ENCODE measurements around the gene CKLF.

CKLF gene

GRCh38 chr16:66587881-66588600 lies 35.7 kb downstream of the CKLF start:
- TF ChIP-seq SIN3A (IDR thresholded peaks at IDR 0.05; ENCODE audit: borderline replicate concordance, insufficient read depth, low read length) = no peak
- no peak for TF ChIP-seq POLR2AphosphoS5 (IDR thresholded peaks at IDR 0.05; ENCODE audit: low read depth, low read length)
- no peak for TF ChIP-seq TAF1 (IDR thresholded peaks at IDR 0.05; ENCODE audit: borderline replicate concordance, insufficient read depth, low read length)
- TF ChIP-seq FOXP2 (optimal IDR thresholded peaks at IDR 0.05; ENCODE audit: borderline replicate concordance, extremely low read depth, extremely low read length, insufficient read depth) = no peak
- TF ChIP-seq, protein P1, sequence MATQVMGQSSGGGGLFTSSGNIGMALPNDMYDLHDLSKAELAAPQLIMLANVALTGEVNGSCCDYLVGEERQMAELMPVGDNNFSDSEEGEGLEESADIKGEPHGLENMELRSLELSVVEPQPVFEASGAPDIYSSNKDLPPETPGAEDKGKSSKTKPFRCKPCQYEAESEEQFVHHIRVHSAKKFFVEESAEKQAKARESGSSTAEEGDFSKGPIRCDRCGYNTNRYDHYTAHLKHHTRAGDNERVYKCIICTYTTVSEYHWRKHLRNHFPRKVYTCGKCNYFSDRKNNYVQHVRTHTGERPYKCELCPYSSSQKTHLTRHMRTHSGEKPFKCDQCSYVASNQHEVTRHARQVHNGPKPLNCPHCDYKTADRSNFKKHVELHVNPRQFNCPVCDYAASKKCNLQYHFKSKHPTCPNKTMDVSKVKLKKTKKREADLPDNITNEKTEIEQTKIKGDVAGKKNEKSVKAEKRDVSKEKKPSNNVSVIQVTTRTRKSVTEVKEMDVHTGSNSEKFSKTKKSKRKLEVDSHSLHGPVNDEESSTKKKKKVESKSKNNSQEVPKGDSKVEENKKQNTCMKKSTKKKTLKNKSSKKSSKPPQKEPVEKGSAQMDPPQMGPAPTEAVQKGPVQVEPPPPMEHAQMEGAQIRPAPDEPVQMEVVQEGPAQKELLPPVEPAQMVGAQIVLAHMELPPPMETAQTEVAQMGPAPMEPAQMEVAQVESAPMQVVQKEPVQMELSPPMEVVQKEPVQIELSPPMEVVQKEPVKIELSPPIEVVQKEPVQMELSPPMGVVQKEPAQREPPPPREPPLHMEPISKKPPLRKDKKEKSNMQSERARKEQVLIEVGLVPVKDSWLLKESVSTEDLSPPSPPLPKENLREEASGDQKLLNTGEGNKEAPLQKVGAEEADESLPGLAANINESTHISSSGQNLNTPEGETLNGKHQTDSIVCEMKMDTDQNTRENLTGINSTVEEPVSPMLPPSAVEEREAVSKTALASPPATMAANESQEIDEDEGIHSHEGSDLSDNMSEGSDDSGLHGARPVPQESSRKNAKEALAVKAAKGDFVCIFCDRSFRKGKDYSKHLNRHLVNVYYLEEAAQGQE (IDR thresholded peaks at IDR 0.05; ENCODE audit: insufficient read depth in 1 of 2, low read depth in 2 of 2, low read length in 2 of 2) = no peak

- no peak for TF ChIP-seq TAF1 (IDR thresholded peaks at IDR 0.05; ENCODE audit: borderline replicate concordance, insufficient read depth, low read length)
- TF ChIP-seq FOXP2 (optimal IDR thresholded peaks at IDR 0.05; ENCODE audit: borderline replicate concordance, extremely low read depth, extremely low read length, insufficient read depth) = no peak
- no peak for TF ChIP-seq SIN3A (IDR thresholded peaks at IDR 0.05; ENCODE audit: borderline replicate concordance, insufficient read depth, low read length)
- TF ChIP-seq POLR2AphosphoS5 (IDR thresholded peaks at IDR 0.05; ENCODE audit: low read depth, low read length) = no peak
- TF ChIP-seq, protein P1 (IDR thresholded peaks at IDR 0.05; ENCODE audit: insufficient read depth in 1 of 2, low read depth in 2 of 2, low read length in 2 of 2) = no peak
These were observed 36.8 kb downstream of the CKLF start for GRCh38 chr16:66588981-66589713.

GRCh38 chr16:66590322-66590721 lies 37.9 kb downstream of the CKLF start:
- TF ChIP-seq TAF1 (IDR thresholded peaks at IDR 0.05; ENCODE audit: borderline replicate concordance, insufficient read depth, low read length) = no peak
- TF ChIP-seq FOXP2 (optimal IDR thresholded peaks at IDR 0.05; ENCODE audit: borderline replicate concordance, extremely low read depth, extremely low read length, insufficient read depth) = no peak
- TF ChIP-seq SIN3A (IDR thresholded peaks at IDR 0.05; ENCODE audit: borderline replicate concordance, insufficient read depth, low read length) = no peak
- TF ChIP-seq POLR2AphosphoS5 (IDR thresholded peaks at IDR 0.05; ENCODE audit: low read depth, low read length) = no peak
- TF ChIP-seq, protein P1 (IDR thresholded peaks at IDR 0.05; ENCODE audit: insufficient read depth in 1 of 2, low read depth in 2 of 2, low read length in 2 of 2) = no peak

DNA sequence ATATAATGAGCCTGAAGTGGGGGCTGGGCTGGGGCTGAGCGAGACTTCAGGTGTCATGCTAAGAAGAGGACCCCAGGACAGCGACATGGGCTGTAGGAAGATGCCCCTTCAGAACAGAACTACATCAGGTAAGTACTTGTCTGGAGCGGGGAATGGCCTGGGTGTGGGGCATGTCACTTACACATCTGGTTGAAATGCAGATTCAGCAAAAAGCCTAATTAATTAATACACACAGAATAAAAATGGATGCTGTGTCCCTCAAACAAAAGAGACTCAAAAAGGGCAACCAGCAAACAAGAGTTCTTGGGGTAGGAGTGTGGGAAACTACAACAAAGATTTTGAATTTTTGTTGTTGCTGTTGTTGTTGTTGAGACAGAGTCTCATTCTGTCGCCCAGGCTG lies 38.6 kb downstream of the CKLF start:
- TF ChIP-seq TAF1 (IDR thresholded peaks at IDR 0.05; ENCODE audit: borderline replicate concordance, insufficient read depth, low read length) (no peak), FOXP2 (optimal IDR thresholded peaks at IDR 0.05; ENCODE audit: borderline replicate concordance, extremely low read depth, extremely low read length, insufficient read depth) (no peak), POLR2AphosphoS5 (IDR thresholded peaks at IDR 0.05; ENCODE audit: low read depth, low read length) (no peak), SIN3A (IDR thresholded peaks at IDR 0.05; ENCODE audit: borderline replicate concordance, insufficient read depth, low read length) (no peak)
- TF ChIP-seq, protein P1 (IDR thresholded peaks at IDR 0.05; ENCODE audit: insufficient read depth in 1 of 2, low read depth in 2 of 2, low read length in 2 of 2) = no peak
